Epithelial cell of proximal tubule (primary cell): Measurements from ENCODE around the gene NXT1. TPM values are rescaled to one million over a fixed set of nuclear protein-coding genes. Genes with fewer than 3 reads are reported as not detected.
A peak's percentile ranks its signal among the peaks of the same experiment; 100 is the strongest.

Experiments used
- DNase-seq: peaks from one replicate; pipeline ENCODE4 v3.0.0-alpha.2; 2011; ENCODE audit warnings: low read depth
- H3K4me3 ChIP-seq: 2 replicates; pipeline ENCODE4 v1.5.1; 2011; ENCODE audit warnings: low read depth, mild to moderate bottlenecking, low read length
- total RNA-seq: library from RNA; depleted of rRNA; stranded (reverse); fragments of >200 nt; gene quantifications from 2 replicates; pipeline ENCODE4 v1.2.3, GENCODE V29; 2015
- TF ChIP-seq, protein P1 (sequence below): conservative IDR thresholded peaks from 2 replicates; pipeline ENCODE4 v1.5.1; 2012; ENCODE audit warnings: low read depth, mild to moderate bottlenecking, low read length

The NXT1 gene
- total RNA-seq, 1 donor from 2014 or later: 47.0 TPM

DNA sequence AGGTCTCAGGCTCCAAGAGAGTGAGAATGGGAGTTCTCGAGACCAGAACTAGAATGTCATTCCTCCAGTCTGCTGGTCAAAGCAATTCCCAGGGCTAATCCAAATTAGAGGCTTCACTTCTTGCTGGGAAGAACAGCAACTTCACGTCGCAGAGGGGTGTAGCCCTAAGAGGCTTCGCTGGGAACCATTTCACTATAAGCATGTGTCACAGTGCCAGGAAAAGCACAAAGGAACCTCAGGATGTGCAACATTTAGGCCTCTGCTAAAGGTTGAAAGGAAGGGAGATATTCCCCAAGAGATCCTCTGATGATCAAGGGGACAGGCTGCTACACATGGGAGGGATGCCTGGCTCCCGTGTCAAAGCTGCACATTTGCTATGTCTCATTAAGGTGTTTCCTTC, 35.9 kb upstream of the NXT1 start:
- H3K4me3 ChIP-seq: no peak overlapping the region
- TF ChIP-seq, protein P1, sequence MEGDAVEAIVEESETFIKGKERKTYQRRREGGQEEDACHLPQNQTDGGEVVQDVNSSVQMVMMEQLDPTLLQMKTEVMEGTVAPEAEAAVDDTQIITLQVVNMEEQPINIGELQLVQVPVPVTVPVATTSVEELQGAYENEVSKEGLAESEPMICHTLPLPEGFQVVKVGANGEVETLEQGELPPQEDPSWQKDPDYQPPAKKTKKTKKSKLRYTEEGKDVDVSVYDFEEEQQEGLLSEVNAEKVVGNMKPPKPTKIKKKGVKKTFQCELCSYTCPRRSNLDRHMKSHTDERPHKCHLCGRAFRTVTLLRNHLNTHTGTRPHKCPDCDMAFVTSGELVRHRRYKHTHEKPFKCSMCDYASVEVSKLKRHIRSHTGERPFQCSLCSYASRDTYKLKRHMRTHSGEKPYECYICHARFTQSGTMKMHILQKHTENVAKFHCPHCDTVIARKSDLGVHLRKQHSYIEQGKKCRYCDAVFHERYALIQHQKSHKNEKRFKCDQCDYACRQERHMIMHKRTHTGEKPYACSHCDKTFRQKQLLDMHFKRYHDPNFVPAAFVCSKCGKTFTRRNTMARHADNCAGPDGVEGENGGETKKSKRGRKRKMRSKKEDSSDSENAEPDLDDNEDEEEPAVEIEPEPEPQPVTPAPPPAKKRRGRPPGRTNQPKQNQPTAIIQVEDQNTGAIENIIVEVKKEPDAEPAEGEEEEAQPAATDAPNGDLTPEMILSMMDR: no peak
- DNase-seq: no peak

DNA sequence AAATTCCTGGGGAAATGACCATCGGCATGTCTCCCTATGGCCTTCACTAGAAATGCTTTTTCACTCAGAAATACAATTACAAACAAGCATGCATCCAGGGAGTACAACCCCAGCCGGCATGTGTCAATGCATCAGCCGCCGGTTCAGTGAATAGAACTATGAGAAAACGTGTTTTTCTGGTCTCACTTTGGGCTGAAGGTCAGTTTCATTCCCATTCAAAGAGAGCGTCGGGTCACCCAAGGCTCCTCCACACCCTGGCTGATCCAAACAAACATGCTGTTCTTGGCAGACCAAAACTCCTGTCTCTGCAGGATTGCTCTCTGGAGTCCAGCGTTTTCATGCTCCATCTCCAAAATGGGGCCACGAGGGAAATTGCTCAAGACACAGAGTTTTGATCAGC, 35.5 kb upstream of the NXT1 start:
- TF ChIP-seq, protein P1: no peak
- H3K4me3 ChIP-seq: no peak overlapping the region
- no peak for DNase-seq

DNA sequence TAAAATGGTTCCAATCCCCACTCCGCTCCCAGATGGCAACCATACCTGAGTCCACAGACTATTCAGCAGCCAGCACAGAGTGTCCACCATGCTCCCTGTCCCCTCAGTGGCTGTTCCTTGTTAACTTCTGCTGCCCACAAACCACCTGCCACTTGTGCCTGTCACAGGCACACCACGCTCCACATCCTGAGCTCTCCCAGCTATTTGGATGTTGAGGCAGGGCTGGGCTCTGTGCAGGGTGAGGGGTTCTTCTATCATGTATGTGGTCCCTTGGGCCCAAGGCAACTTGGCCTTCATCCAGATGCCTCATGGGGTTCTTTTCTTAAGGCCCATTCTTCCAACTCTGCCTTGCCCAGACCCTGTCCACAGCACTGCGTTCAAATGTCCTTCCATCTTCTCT, 34.0 kb upstream of the NXT1 start:
- DNase-seq: no peak
- no peak overlapping the region for H3K4me3 ChIP-seq
- TF ChIP-seq, protein P1: no peak

DNA sequence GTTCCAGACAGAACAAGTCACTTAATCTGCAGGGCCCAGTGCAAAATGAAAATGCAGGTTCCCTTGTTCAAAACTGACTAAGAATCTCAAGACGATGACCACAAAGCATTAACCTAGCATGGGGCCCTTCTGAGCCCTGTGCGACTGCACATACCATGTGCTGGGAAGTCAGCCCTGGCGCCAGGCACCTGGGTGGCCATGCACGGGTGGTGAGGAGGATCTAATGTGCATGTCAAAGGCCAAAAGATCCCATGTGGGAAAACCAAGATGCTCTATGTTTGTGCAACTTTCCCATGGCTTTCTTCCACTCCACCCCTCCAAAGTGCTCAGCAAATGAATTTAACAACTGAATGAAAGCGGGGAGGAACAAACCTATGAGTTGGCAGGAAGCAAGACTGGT, 33.5 kb upstream of the NXT1 start:
- TF ChIP-seq, protein P1: no peak

DNA sequence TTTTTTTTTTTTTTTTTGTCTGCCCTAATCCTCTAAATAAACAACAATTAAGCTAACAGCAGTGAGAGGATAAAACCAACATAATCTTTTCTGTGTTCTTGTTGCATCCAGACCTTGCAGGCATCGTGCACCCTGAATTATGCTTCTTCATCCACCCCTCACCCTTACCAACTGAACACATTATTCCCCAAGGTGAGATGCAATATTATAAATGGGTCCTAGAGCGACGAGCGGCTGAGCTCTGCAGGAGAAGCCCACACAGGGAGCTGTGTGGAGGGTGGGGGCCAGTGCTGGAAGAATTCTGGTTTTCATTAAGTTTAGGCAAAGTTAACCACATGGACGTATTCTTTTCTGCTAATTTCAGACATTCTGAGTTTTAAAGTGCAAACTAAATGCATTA, 32.2 kb upstream of the NXT1 start:
- TF ChIP-seq, protein P1: no peak
- no peak overlapping the region for H3K4me3 ChIP-seq
- DNase-seq: no peak

More for the DNA sequence above, 33.5 kb upstream of the NXT1 start:
- H3K4me3 ChIP-seq: no peak overlapping the region
- DNase-seq: no peak

DNA sequence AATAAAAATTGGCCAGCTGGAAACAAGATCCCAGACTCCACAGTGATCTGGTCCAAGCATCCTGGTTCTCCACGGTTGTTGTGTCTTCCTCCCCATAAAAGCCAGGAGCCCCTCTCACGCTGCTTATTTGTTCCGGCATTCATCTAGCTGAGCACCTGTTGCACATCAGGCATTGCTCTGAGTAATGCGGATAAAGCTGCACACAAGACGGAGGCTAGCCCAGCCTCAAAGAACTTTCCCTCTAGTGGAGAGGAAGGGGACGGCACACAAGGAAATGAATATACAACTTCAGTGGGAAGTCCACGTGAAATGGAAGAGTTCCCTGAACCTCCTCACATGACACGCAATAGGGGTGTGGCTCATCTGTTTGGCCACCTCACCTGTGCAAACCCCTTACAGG, 30.3 kb upstream of the NXT1 start:
- H3K4me3 ChIP-seq: no peak overlapping the region
- TF ChIP-seq, protein P1: peak; percentile 43
- DNase-seq: no peak

DNA sequence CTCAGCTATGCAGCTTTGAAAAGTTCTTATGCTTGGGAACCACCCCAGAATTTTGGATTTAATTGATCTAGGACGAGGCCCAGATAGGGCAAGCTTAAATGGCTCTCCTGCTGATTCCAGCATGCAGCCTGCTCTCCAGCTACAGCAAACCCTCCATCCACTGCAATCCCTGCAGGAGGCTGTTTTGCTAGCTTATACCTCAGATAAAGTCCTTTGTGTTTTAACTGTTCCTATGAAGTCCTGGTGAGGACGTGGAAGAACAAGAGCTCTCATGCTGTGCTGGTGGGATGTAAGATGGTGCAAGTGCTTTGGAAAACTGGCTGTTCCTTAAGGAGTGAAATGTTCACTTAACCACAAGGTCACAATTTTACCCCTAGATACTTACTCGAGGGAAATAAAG, 25.5 kb upstream of the NXT1 start:
- no peak for DNase-seq
- TF ChIP-seq, protein P1: no peak
- H3K4me3 ChIP-seq: no peak overlapping the region
